Adrenal gland (tissue), 5 donors: ENCODE results near the gene MAN1B1.

Source experiments
- POLR2A ChIP-seq, 2 donors: fragments of 450-650 bp; IDR thresholded peaks; one replicate each; pipeline ENCODE4 v1.6.1; 2017; ENCODE audit warnings: antibody characterized with exemption in 2 of 2, mild to moderate bottlenecking in 2 of 2, moderate library complexity in 1 of 2
- TF ChIP-seq, protein P1 (sequence below), 6 experiments: fragments of 450-650 bp in 4 of 6; fragments of 200-600 bp in 2 of 6; sonication (generic) in 1 of 6; IDR thresholded peaks; 1 replicate in 5 of 6; 2 replicates in 1 of 6; pipeline versions ENCODE4 v1.5.1 to v1.8.0; 2016 to 2021; ENCODE audit warnings: antibody characterized with exemption in 6 of 6, mild to moderate bottlenecking in 2 of 6, moderate library complexity in 1 of 6
- donor health status: DM: no; HTN: no; CAD: no.

GRCh38 chr9:137087409-137087925, 682 bp downstream of the MAN1B1 start:
- TF ChIP-seq, protein P1, sequence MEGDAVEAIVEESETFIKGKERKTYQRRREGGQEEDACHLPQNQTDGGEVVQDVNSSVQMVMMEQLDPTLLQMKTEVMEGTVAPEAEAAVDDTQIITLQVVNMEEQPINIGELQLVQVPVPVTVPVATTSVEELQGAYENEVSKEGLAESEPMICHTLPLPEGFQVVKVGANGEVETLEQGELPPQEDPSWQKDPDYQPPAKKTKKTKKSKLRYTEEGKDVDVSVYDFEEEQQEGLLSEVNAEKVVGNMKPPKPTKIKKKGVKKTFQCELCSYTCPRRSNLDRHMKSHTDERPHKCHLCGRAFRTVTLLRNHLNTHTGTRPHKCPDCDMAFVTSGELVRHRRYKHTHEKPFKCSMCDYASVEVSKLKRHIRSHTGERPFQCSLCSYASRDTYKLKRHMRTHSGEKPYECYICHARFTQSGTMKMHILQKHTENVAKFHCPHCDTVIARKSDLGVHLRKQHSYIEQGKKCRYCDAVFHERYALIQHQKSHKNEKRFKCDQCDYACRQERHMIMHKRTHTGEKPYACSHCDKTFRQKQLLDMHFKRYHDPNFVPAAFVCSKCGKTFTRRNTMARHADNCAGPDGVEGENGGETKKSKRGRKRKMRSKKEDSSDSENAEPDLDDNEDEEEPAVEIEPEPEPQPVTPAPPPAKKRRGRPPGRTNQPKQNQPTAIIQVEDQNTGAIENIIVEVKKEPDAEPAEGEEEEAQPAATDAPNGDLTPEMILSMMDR (IDR thresholded peaks at IDR 0.05) = no peak
- no peak for TF ChIP-seq POLR2A (IDR thresholded peaks at IDR 0.05)
